Vagina (tissue), 2 donors: ENCODE data around the gene LTO1.

Source experiments
- POLR2A ChIP-seq, 2 donors: fragments of 450-650 bp; IDR thresholded peaks; one replicate each; pipeline ENCODE4 v1.6.1; 2017; ENCODE audit warnings: antibody characterized with exemption in 2 of 2, mild to moderate bottlenecking in 2 of 2, moderate library complexity in 2 of 2
- POLR2AphosphoS5 ChIP-seq, 2 donors: sonication (generic); formaldehyde crosslinking; IDR thresholded peaks; one replicate each; pipeline ENCODE4 v1.9.0; 2017; ENCODE audit warnings: antibody characterized with exemption in 2 of 2, mild to moderate bottlenecking in 2 of 2, low read depth in 1 of 2; ENCODE audit not compliant: insufficient read depth in 1 of 2

DNA sequence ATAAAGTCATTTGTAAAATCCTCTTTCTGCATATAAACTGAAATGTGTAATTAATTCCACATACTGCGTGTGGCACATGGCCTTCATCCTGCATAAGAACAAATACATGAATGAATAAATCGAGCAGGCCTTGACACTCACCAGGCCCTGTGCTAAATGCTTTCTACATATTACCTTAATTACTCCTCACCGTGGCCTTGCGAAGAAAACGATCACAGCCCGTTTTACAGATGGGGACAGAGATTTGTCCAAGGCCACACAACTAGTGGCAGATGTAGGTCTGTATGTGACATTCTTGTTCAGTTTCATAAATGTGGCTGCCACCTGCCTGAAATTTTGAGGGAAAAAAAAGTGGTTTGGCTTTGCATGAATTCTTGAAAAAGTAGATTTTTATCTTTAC, 40.0 kb downstream of the LTO1 start:
- TF ChIP-seq POLR2AphosphoS5 (IDR thresholded peaks at IDR 0.05; ENCODE audit: insufficient read depth in 1 of 2, low read depth in 1 of 2) (no peak), POLR2A (IDR thresholded peaks at IDR 0.05) (no peak)
